GM18861 (cell line): ENCODE results near the gene ADSS1.
"Not testable (repeated sequence)": the region's sequence is repeated elsewhere in the genome, so short reads cannot be mapped to it uniquely, and the experiment has no call there.

Experiments
- ATAC-seq: cut with Tn5 transposase; IDR thresholded peaks from one replicate; pipeline ENCODE4 v1.9.1; 2021; ENCODE audit not compliant: unreplicated experiment

Gene ADSS1

GRCh38 chr14:104746071-104746545 lies 22.1 kb downstream of the ADSS1 start:
- ATAC-seq: no peak

- ATAC-seq: no peak
These were observed 23.0 kb downstream of the ADSS1 start for GRCh38 chr14:104746934-104747481.

GRCh38 chr14:104747876-104748275 lies 23.8 kb downstream of the ADSS1 start:
- no peak for ATAC-seq

- ATAC-seq: no peak
These were observed 25.2 kb downstream of the ADSS1 start for GRCh38 chr14:104749111-104749649.

- no peak for ATAC-seq
These were observed 26.2 kb downstream of the ADSS1 start for GRCh38 chr14:104750056-104750752.

GRCh38 chr14:104750753-104751057 lies 26.7 kb downstream of the ADSS1 start:
- not testable (repeated sequence) for ATAC-seq

- ATAC-seq: no peak
These were observed 27.8 kb downstream of the ADSS1 start for GRCh38 chr14:104751539-104752422.

- no peak for ATAC-seq
These were observed 28.4 kb downstream of the ADSS1 start for GRCh38 chr14:104752423-104752734.

GRCh38 chr14:104752735-104753527 lies 28.9 kb downstream of the ADSS1 start, which contains the start of gene SIVA1:
Gene SIVA1 (plus strand): TSS chr14:104753147. CDS start chr14:104753202, 55 bp downstream.
- peak; percentile 81 for ATAC-seq

- ATAC-seq: no peak
These were observed 29.6 kb downstream of the ADSS1 start for GRCh38 chr14:104753528-104754212.

GRCh38 chr14:104754213-104754851 lies 30.3 kb downstream of the ADSS1 start:
- ATAC-seq: no peak

- ATAC-seq: no peak
These were observed 31.6 kb downstream of the ADSS1 start for GRCh38 chr14:104755621-104756020.

- no peak for ATAC-seq
These were observed 32.6 kb downstream of the ADSS1 start for GRCh38 chr14:104756477-104757237.

- ATAC-seq: no peak
These were observed 33.2 kb downstream of the ADSS1 start for GRCh38 chr14:104757238-104757585.

GRCh38 chr14:104757681-104758392 lies 33.8 kb downstream of the ADSS1 start:
- ATAC-seq: no peak

- no peak for ATAC-seq
These were observed 35.2 kb downstream of the ADSS1 start for GRCh38 chr14:104758981-104759969.

GRCh38 chr14:104765517-104765916 lies 41.5 kb downstream of the ADSS1 start:
- no peak for ATAC-seq
